GM18909 (cell line): ENCODE measurements around the gene FLT1.

Source experiments
- ATAC-seq: cut with Tn5 transposase; IDR thresholded peaks from one replicate; pipeline ENCODE4 v1.9.1; 2021; ENCODE audit warnings: mild to moderate bottlenecking; ENCODE audit not compliant: unreplicated experiment, poor library complexity

The FLT1 gene

DNA sequence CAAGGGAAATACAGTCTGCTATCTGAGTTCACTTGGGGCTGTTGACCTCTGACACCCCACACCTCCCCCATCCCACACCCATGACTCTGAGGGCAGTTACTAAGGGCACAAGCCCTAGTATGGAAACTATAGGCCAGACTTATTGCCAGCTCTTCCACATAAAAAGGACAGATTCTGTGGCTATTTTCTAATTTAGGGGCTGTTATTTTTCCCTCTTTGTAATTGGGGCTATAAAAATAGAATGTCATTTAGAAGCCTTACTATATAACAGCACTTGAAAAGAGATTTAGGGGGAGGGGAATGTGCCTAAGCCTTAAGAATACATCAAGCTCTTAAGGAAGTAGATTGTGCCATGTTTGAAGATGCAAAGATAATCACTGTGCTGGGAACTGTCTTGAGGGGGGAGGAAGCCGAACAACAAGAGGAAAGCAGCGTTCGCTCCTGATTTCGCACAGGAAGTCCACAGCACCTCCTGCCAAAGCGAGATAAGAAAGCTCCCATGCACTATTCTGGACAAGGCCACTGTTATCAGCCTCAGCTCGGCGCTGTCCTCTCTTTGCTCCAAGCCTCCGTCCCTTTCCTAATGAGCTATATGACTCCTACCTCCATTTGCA lies 86.6 kb downstream of the FLT1 start:
- no peak for ATAC-seq

DNA sequence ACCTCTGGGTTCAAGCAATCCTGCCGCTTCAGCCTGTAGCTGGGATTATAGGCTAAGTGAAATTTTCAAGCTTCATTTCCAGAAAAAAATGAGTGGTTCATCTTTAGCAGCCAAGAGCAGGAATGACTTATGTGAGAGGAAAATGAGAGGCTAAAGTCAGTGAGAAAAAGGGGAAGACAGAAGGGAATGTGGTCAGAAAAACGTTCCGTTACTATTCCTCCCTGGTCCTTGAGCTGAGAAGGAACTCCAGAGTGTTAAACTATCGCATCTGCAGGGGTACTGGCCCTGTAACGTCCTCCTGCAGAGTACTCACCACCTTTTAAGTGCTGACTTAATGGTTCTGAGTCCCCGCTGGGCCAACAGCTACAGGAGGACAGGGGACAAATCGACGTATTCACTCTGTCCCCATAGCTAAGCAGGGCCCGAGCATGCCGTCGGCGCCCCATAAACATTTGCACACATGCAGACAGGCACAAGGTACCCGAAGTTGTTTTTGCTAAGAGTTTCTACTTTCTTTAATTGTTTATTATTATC lies 88.1 kb downstream of the FLT1 start:
- ATAC-seq, result no peak

DNA sequence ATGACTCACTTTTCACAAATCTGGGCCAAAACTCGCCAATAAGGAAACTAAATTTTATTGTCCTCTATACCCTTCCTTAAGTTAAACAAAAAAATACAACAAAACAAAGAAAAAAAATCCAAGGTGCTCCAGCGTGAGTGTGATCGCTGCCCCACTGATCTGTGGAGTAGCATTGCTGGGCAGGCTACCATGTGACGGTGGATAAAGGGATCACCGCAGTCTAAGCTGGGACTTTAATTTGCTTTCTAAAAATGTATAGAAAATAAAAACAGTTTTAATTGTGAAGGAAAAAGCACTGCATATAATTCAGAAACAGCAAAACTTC lies 92.9 kb downstream of the FLT1 start:
- no peak for ATAC-seq

DNA sequence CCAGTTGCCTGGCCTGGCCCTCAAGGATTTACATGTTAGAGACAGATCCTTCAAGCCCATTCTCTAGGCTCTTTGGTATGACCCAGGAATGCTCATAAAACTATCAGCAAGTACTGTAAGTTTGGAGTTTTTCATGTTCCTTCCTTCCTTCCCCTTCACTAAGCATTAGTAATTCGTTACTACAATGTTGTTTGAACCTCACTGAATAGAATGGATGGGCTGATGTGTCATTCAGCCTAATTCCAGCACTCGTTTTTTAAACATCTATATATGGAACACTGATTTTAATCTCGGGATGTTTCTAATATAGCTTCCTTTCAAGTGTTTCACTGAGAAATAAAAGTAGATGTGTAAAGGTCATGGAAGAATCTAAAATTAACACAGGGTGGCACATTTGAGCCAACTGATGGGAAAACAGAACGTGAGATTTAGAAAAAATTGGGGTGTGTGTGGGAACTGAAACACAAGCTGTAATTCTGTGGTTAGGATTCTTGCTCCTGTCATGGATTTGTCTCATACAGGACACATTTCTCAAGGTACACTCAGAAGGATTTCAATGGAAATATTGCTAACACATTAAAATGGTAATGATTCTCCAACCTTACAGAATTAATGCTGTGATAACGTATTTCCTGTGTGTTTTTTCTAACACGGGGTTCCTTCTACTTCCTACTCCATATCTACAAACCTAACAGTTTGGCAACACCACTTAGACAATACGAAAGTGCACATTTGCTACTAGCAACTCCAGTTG lies 93.4 kb downstream of the FLT1 start:
- no peak for ATAC-seq

DNA sequence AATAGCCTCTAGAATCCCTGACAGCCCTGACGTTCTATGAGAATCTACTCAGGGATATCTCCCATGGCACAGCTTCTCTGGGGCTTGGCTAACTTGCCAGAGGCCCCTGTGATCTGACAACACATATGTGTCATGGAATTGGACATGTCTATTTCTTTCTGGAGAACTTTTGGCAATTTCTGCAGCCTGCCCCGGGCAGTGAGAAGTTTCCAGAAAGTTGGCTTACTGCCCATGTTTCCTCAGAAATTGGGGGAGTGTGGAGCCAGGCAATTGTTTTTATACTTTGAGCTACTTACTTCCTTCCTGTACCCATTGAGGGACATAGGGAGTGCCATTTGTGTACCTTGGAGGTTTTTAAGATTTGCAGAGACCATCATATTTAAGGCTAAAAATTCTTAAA lies 98.9 kb downstream of the FLT1 start:
- ATAC-seq, result no peak

DNA sequence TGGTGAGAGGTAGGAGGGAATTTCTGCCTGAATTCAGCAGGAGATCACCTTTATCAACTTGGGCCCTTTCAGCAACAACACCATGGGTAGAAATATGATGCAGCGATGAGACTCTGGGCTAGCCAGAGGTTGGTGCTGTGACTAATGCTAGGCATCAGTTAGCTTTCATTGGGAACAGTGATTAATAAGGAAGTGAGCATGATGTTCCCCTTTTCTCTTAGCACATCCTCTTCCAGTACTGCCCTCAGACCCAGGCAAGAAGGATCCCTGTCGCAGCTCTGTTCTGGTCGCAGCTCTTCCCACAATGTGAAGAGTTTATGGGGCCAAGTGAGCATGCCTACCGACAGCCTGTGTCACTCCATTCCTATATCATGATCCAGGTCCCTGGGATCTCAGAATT lies 100.5 kb downstream of the FLT1 start:
- no peak for ATAC-seq

DNA sequence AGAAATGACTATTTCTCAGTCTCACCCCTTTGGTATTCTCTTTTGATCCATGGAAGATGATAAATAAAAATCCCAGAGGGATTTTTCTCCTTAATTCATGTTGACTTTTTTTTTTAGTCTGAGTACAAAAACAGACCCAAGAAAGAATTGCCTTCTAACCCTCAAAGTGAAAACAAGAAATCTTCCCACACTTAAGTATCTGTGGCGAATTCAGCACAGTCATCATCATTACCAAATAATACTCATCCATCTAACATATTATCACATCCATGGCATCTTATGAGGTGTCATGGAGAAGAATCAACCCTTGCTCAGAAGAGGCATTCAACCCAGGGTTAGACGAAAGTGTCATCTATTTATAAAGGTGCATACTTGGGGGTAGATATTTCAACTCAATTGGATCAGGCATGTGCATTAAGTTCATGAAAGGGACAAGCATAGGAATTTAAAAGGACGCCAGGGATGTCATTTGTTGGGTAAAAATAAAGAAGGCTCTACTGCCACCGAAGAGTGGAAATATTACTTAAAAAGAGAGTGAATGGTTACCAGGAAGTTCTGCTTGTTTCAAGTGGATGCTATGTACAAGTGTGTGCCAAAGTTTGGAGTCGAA lies 101.9 kb downstream of the FLT1 start:
- ATAC-seq, result no peak

DNA sequence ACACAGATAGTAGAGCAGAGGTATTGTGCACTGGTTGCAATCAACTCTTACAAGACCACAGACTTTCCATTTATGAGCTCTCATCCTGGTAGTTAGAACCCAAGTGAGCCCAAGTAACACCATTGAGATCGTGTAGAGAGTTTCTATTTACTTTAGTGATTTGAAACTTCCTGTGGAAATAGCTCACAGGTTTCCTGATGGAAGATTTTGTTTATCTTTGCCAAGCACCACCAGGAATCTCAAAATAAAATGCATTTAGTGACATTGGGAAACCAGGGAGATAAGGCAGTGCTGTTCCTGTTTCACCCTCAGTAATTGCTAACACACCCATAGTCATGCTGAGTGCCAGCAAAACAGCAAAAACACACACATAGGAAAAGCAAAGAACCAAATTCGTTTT lies 102.5 kb downstream of the FLT1 start:
- ATAC-seq, result no peak

DNA sequence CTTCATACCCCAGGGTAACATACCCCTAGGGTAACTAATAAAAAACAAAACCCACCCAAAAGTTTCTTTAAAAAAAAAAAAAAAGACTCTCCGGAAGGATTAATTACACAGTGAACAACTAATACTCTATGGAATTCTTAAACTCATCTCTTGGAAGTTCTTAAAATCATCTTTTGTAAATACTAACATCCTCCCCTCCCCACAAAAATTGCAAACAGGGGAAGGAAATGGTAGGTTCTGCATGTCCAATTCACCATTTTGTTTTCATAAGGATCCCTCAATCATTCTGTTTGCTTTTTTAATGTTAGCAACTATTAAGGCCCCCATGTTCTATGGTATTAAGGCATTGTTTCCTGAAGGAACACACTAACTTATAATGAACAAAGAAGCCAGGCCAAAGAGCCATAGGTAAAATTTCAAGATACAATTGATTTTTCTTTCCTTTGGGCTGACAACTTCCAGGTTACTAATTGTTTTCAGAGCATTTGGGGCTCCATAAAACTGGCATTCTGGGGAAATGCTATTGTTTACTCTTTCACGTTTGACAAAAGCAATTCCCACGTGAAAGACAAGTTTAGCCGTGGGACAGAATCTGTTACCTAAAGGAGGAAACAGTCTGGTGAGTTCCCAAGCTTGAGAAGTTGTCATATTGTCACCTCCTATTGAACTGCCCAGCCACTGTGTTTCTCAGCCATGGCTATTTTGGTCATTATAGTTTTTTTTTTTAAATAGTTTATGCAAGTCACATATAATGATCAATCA lies 107.0 kb downstream of the FLT1 start:
- ATAC-seq, result no peak

DNA sequence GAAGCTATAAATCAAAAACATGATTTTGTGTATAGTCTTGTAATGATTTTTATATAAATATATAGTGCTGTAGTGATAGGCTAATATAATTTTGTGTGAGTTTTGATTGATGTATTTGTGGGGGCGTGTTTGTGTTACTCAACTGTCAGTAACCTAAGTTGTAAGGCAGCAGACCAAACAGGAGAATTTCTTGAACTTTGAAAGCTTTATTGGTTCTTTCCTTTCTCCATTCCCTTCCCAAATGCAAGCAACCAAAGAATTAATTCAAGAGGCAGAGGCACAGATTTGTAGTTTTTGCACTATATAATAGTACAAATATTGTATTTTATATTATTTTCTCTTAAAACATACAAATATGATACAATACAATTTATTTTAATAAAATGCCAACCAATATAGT lies 109.6 kb downstream of the FLT1 start:
- ATAC-seq, result no peak

DNA sequence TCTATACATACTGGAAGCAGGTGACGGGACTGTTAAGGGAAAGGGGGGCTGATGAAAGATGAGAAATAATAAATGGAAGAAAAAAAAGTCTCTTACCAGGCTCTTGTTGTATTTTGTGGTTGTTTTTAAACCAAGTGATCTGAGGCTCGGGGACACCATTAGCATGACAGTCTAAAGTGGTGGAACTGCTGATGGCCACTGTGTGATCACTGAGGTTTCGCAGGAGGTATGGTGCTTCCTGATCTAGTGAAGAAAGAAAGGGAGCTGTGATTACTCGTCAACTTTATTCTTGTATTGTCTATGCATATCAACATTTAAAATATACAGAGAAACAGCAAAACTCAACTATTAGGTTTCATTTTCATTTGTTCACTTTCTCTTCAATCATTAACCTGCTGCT lies 110.1 kb downstream of the FLT1 start:
- ATAC-seq, result no peak

DNA sequence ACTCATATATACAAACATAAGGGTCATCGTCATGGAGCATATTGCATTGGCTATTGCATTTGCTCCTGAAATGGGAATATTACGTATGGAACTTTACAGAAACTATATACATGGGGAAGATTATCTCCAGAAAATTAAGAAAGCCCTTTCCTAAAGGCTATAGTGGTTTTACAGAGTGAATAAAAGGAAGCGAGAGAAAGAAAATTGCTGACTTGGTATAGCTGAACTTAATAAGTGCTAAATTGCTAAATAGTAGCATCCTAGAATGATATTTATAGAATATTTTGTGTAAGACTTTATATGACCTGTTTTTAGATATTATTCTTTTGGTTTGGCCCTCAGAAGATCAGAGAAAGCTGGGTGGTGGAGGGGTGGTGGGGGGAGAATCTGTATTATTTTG lies 114.6 kb downstream of the FLT1 start:
- ATAC-seq, result no peak

DNA sequence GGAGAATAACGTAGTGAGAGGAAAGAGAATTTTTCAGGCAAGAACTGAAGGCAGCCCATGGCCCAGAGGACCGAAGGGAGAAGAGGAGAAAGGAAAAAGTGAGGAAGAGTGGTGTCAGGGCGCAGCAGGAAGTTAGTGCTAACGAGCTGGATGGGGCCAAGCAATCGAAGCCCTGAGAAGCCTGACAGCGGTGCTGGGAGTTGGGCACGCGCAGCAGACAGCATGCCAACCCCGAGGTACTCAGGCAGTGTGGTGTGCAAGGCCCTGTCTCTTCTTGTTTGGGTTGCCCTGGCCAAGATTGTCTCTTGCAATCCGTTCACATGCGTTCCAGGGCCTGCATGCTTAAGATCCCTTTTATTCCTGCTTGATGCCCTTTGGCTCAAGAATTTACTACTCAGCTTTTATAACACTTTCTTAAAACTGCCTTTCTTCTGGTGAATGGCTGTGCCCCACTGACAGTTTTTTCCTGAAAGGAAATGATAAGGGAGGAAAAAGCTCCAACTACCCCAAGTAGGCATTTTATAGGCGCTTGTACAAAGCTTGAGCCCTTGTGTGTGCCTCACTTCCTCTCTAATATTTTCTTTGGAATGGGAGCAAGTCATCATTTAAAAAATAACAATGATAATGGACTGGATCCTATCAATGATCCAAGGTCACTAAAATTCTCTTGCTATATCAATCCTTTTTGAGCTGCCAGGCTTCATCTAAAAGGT lies 115.4 kb downstream of the FLT1 start:
- no peak for ATAC-seq

DNA sequence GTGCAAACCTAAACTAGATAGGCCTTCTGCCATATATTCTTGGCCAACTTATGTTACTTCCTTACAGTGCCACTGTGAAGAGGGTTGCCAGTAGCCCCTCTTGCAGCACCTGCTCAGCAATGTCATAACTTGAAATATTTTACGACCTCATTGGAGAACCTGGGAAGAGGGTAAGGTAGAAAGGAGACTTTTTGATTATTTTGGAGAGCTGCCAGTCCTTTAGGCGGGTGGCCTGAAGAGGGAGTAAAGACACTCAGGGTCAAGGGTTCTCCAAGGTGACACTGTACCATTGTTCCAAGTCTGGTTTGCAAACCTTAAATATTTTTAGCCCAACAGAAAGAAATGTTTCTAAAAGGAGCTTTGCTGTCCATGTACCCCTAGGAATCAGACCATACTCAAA lies 118.3 kb downstream of the FLT1 start:
- ATAC-seq, result no peak

DNA sequence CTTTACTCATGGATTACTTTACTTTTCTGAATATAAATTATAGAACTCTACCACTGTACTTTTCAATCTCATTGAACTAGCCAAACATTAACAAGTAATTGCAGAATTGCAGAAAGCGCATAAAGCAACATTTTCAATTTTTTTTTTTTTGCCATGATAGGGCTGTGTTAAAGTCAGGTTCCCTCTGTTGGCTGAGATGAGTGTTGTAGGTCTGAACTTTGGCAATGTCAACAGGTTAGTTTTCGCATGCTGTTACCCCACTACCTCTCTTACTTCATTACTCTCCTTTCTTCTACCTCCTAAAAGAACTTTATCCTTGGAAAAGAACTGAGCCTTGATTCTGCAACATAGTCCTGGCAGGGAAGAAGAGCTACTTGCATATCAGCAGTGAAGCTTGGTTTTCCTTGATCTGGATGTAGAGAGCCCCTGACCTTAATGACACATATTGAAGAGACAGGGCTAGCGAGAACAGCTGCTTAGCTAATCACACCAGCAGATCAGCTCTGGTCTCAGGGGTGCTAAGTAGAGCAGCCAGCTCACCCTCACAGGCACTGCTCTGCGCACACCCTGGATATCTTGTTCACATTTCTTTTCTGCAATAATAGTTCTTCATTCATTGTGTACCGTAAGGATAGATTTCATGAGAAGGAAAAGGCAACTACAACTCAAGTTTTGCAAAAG lies 119.5 kb downstream of the FLT1 start:
- ATAC-seq, result no peak

DNA sequence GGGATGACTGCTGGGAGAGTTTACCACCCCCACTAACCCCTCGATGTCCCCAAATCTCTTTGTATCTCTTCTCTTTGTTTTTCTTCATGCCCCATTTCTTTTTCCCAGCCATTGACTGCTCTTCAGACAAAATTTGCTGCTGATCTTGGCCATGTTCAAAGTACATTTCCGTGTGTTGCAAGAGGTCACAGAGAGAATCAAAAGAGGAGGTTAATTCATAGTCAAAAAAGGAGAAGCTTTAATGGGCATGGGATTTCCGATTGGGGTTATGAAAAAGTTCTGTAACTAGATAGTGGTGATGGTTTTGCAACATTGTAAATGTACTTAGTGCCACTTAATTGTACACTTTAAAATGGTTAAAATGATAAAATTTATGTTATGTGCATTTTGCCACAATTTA lies 121.1 kb downstream of the FLT1 start:
- ATAC-seq, result no peak

DNA sequence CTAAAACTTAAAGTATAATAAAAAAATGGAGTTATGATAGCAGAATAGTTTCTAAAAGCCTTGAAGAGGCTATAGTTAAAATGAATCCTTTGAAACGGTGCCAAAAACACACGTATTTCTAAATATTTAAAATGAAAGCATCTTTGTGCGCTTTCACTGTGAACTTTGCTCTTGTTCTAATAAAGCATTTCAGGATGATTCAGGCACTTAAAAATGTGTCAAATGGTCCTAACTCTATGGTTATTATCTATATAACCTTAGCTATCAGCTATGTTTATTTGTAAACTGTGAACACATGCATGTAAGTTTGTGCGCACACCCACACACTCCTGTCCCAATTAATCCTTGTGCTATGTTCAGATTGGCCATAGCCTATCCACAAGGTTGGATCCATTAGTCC lies 124.5 kb downstream of the FLT1 start:
- no peak for ATAC-seq

DNA sequence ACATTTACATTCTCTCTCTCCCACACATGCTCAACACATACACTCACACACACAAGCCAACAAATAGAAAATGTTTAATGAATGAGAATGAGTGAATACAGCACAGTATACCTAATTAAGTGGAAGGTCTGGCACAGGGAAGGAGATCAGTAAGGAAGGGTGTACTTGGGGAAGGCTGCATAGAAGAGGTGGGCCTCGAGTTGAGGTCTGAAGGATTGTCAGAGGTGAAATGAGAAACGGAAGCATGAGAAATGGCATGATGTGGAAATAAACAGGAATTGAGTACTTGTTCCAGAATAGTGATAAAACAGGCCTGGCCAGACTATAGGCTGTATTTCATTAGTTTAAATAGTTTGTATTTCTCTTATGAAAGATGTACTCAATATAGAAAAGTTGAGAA lies 136.2 kb downstream of the FLT1 start:
- no peak for ATAC-seq

DNA sequence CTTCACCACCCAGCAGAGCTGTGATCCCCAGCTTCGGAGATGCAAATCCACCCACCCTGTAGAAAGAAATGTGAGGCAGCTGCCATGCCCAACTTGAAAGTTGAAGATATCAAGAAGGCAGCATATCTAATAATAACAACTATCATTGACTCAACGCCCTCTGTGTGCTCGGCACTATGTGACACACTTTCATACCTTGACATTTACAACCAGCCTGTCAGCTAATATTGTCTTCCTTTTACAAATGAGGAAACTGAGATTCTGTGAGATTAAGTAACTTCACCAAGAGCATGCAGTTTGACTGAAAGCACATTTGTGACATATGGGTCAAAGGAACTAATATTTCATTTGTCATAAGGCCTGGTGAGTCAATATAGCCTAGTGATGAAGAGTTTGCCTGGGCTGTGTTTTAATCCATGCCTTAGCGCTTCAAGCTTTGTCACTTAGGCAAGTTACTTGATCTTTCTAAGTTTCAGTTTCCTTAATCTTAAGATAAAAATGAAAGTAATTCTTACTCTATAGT lies 137.0 kb downstream of the FLT1 start:
- ATAC-seq, result no peak
